LNCAP (cell line): Measurements from ENCODE around the gene TNRC6C.

ENCODE experiments used
- TF ChIP-seq, protein P1 (sequence below): fragments of 450-650 bp; IDR thresholded peaks from 2 replicates; pipeline ENCODE4 v1.5.1; 2017; ENCODE audit warnings: mild to moderate bottlenecking

Gene TNRC6C

DNA sequence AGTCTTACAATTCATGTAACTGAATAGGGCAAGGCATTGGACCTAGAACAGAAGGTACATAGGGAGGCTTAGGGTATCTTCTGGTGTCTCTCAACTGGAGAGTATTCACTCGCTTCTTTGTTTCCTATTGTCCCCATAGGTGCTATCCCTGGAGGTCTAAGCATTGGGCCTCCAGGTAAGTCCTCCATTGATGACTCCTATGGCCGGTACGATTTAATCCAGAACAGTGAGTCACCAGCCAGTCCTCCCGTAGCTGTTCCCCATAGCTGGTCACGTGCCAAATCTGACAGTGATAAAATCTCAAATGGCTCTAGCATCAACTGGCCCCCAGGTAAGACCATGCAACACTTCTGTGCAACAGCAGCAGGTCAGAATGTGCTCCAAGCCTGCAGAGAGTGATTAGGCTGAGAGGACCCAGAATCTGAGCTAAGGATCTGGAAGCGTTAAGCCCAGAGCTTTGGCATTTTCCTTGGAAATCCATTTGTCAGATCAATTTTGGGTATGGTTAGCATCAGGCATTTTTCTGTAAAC is 134.4 kb downstream of the TNRC6C start:
- TF ChIP-seq, protein P1, sequence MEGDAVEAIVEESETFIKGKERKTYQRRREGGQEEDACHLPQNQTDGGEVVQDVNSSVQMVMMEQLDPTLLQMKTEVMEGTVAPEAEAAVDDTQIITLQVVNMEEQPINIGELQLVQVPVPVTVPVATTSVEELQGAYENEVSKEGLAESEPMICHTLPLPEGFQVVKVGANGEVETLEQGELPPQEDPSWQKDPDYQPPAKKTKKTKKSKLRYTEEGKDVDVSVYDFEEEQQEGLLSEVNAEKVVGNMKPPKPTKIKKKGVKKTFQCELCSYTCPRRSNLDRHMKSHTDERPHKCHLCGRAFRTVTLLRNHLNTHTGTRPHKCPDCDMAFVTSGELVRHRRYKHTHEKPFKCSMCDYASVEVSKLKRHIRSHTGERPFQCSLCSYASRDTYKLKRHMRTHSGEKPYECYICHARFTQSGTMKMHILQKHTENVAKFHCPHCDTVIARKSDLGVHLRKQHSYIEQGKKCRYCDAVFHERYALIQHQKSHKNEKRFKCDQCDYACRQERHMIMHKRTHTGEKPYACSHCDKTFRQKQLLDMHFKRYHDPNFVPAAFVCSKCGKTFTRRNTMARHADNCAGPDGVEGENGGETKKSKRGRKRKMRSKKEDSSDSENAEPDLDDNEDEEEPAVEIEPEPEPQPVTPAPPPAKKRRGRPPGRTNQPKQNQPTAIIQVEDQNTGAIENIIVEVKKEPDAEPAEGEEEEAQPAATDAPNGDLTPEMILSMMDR, result no peak

DNA sequence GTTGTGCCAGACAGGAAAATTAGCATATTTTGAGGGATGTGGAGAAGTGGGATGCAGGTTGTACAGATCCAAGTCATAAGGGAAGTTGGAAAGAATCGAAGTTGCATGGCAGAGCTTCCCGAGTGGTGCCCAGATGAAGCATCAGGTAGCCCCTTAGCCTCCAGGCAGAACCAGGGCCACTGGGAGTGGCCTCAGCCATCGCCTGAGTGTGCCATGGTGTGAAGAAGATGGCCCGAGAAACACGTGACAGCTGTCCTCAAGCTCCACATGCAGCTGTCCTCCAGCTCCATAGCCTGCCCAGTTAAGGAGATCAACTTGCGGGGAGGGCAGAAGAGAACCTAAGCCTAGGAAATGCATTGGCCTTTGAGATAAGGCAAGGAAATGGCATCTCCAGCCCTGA is 136.5 kb downstream of the TNRC6C start:
- TF ChIP-seq, protein P1, result no peak

DNA sequence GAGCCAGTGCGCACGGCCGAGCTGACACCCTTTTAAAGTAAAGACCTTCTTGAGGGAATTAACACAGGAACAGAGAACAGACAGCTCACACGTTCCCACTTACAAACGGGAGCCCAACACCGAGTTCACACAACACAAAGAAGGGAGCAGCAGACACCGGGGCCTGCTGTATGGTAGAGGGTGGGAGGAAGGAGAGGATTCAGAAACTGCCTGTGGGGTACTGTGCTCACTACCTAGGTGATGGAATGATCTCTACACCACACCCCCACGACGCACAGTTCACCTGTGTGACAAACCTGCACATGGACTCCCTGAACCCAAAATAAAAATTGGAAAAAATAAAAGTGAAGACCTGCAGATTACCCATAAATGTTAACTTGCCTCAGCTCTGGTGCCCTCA is 137.6 kb downstream of the TNRC6C start:
- TF ChIP-seq, protein P1, result no peak

DNA sequence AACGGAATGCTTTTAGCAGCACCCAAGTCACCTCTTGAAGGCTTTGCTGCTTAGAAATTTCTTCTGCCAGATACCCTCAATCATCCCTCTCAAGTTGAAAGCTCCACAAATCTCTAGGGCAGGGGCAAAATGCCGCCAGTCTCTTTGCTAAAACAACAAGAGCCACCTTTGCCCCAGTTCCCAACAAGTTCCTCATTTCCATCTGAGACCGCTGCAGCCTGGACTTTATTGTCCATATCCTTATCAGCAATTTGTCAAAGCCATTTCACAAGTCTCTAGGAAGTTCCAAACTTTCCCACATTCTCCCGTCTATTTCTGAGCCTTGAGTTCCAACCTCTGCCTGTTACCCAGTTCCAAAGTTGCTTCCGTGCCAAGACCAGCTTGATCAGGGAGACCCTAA is 142.6 kb downstream of the TNRC6C start:
- TF ChIP-seq, protein P1, result no peak

DNA sequence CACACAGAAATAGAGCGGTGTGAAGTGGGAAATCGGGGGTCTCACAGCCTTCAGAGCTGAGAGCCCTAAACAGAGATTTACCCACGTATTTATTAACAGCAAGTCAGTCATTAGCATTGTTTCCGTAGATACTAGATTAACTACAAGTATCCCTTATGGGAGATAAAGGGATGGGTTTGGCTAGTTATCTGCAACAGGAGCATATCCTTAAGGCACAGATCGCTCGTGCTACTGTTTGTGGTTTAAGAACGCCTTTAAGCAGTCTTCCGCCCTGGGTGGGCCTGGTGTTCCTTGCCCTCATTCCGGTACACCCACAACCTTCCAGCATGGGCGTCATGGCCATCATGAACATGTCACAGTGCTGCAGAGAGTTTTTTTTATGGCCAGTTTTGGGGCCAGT is 143.0 kb downstream of the TNRC6C start:
- TF ChIP-seq, protein P1, result no peak

DNA sequence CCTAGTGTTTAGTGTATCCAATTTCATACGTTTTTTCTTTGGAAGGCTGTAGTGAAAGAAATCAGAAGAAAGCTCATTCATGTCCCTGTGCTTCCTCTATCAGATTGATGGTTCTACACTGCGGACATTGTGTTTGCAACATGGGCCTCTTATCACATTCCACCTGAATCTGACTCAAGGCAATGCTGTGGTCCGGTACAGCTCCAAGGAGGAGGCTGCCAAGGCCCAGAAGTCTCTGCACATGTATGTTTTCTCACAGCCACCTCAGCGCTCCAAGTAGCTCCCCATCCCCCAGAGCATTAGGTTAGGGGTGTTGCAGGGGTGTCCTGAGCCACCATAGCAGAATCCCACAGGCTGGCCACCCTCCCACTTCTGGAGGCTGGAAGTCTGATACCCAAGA is 144.8 kb downstream of the TNRC6C start:
- TF ChIP-seq, protein P1, result no peak

DNA sequence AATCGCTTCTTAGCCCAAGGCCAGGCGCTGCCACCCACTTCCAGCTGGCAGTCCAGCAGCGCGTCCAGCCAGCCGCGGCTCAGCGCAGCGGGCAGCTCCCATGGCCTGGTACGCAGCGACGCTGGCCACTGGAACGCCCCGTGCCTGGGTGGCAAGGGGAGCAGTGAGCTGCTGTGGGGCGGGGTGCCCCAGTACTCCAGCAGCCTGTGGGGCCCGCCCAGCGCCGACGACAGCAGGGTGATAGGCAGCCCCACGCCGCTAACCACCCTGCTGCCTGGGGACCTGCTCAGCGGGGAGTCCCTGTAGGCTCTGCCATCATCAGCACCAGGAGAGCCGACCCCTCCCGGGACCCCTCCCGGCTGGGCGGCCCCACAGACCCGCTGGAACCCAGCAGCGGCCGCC is 146.0 kb downstream of the TNRC6C start:
- TF ChIP-seq, protein P1, result no peak

DNA sequence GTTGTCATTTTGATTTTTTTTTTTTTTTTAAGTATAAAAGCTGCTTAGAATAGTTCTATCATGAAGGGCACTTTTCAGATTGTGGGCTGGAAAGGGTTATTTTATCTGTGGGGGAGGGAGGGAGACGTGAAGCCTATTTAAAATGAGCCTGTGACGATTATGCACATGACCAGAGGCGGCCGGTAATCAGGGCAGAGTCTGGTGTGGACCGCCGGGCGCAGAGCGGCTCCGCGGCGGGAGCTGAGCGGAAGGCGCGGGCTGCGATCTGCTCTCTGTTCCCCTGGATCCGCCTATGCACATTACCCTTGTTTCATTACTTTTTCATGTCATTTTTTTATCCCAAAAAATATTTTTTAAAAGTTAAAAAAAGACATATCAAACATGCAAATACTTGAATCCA is 146.6 kb downstream of the TNRC6C start:
- TF ChIP-seq, protein P1, result no peak
